CD4-positive, alpha-beta T cell (primary cell): ENCODE results near the gene PMAIP1. TPM values are rescaled to one million over a fixed set of nuclear protein-coding genes. Genes with fewer than 3 reads are reported as not detected.

ENCODE experiments used
- ATAC-seq: fragments of 200-7000 bp; cut with Tn5 transposase; one replicate; pipeline ENCODE4 v1.10.0; 2022; ENCODE audit warnings: mild to moderate bottlenecking; ENCODE audit not compliant: poor library complexity
- CTCF ChIA-PET: fragments of 350-600 bp; sonication (Branson Sonifier 250); formaldehyde crosslinking; loops from one replicate; lab custom pipeline; 2021; ENCODE audit warnings: antibody characterized with exemption, inconsistent platforms; lab: Charles Lee
- POLR2A ChIA-PET: fragments of 350-600 bp; sonication (Branson Sonifier 250); formaldehyde crosslinking; loops from one replicate; lab custom pipeline; 2021; ENCODE audit warnings: antibody characterized with exemption, inconsistent platforms; lab: Charles Lee
- DNase-seq, 14 experiments: peaks; one replicate each; pipeline ENCODE4 v3.0.0-alpha.2; 2013 to 2020; ENCODE audit warnings: mixed read lengths in 2 of 14
- H3K27ac ChIP-seq, 2 donors: one replicate each; pipeline versions ENCODE4 v1.5.1 to v1.7.0; 2013; ENCODE audit warnings: low read length in 2 of 2, low read depth in 1 of 2, mild to moderate bottlenecking in 1 of 2
- H3K27me3 ChIP-seq, 2 experiments: 1 replicate in 1 of 2; 2 replicates in 1 of 2; pipeline versions ENCODE4 v1.6.1 to v1.7.0; 2013; ENCODE audit warnings: low read length in 2 of 2, control low read depth in 1 of 2, mild to moderate bottlenecking in 1 of 2, moderate library complexity in 1 of 2; ENCODE audit not compliant: insufficient read depth in 2 of 2, control insufficient read depth in 1 of 2
- H3K36me3 ChIP-seq: one replicate; pipeline ENCODE4 v1.6.1; 2013; ENCODE audit warnings: low read length, control low read depth; ENCODE audit not compliant: insufficient read depth
- H3K4me1 ChIP-seq: one replicate; pipeline ENCODE4 v1.6.1; 2013; ENCODE audit warnings: low read length, control low read depth; ENCODE audit not compliant: insufficient read depth
- H3K4me3 ChIP-seq: one replicate; pipeline ENCODE4 v1.5.1; 2013; ENCODE audit warnings: mild to moderate bottlenecking, low read length, moderate library complexity
- H3K9me3 ChIP-seq, 2 experiments: 1 replicate in 1 of 2; 2 replicates in 1 of 2; pipeline versions ENCODE4 v1.6.1 to v1.7.0; 2013; ENCODE audit warnings: low read length in 2 of 2, mild to moderate bottlenecking in 2 of 2, control low read depth in 1 of 2, moderate library complexity in 1 of 2; ENCODE audit not compliant: control insufficient read depth in 1 of 2, insufficient read depth in 1 of 2
- H3K27ac Mint-ChIP-seq: one replicate; pipeline ENCODE4 v1.8.0; 2020; ENCODE audit warnings: mixed read lengths
- H3K27me3 Mint-ChIP-seq: one replicate; pipeline ENCODE4 v1.8.0; 2021; ENCODE audit warnings: mixed read lengths
- H3K36me3 Mint-ChIP-seq: one replicate; pipeline ENCODE4 v1.8.0; 2021; ENCODE audit warnings: low read depth, mixed read lengths
- H3K4me1 Mint-ChIP-seq: one replicate; pipeline ENCODE4 v1.8.0; 2021; ENCODE audit warnings: low read depth, mixed read lengths
- H3K4me3 Mint-ChIP-seq: one replicate; pipeline ENCODE4 v1.8.0; 2020; ENCODE audit warnings: mild to moderate bottlenecking, mixed read lengths
- H3K9me3 Mint-ChIP-seq: one replicate; pipeline ENCODE4 v1.8.0; 2020; ENCODE audit warnings: mixed read lengths
- intact Hi-C, 2 experiments: fragments of 100-400 bp; cut with DNase I in 1 of 2; cut with micrococcal nuclease in 1 of 2; formaldehyde crosslinking; loops; one replicate each; pipeline versions ENCODE4 v1.15.1 to v1.9.0; 2023 to 2025; cut with DNase I, micrococcal nuclease
- total RNA-seq, 174 experiments: library from RNA in 2 of 174; stranded (reverse) in 2 of 174; gene quantifications; one replicate each; pipeline ENCODE4 v1.2.3 and lab custom pipeline; 2021 to 2026
- TF ChIP-seq, protein P1 (sequence below): fragments of 200-600 bp; IDR thresholded peaks from one replicate; pipeline ENCODE4 v1.8.0; 2022; ENCODE audit warnings: antibody characterized with exemption, mild to moderate bottlenecking

Gene PMAIP1
- total RNA-seq, 2 experiments from 2014 or later = 100 to 101 TPM

- H3K27me3 Mint-ChIP-seq = no peaks in the 10 kb centered on the region
- H3K4me3 Mint-ChIP-seq = no peak overlapping the region
- ChIA-PET POLR2A (interaction anchor here (0.6 to 0.9 kb wide), 3 partner anchors 10 to 38 kb away, joined by 3 to 4 read pairs (median 3); no protein-coding TSS in a partner anchor), CTCF (no interaction called here)
- H3K27ac Mint-ChIP-seq = peak overlapping the region; percentile 72
- H3K9me3 Mint-ChIP-seq = no peaks in the 10 kb centered on the region
- peaks cover 63% of the 10 kb centered on the region for H3K4me1 Mint-ChIP-seq
- Histone ChIP-seq H3K9me3 (no peaks in the 10 kb centered on the region), H3K27me3 (no peaks in the 10 kb centered on the region), H3K4me3 (no peak overlapping the region), H3K27ac (no peak overlapping the region), H3K4me1 (peaks cover 31% of the 10 kb centered on the region), H3K36me3 (peaks cover 9% of the 10 kb centered on the region)
- intact Hi-C loops = loop anchor here in 1 of 2 experiments (10.0 kb wide), 1 partner anchor 551 kb away; the partner anchor contains the start of gene LMAN1
- peaks cover 12% of the 10 kb centered on the region for H3K36me3 Mint-ChIP-seq
- TF ChIP-seq, protein P1, sequence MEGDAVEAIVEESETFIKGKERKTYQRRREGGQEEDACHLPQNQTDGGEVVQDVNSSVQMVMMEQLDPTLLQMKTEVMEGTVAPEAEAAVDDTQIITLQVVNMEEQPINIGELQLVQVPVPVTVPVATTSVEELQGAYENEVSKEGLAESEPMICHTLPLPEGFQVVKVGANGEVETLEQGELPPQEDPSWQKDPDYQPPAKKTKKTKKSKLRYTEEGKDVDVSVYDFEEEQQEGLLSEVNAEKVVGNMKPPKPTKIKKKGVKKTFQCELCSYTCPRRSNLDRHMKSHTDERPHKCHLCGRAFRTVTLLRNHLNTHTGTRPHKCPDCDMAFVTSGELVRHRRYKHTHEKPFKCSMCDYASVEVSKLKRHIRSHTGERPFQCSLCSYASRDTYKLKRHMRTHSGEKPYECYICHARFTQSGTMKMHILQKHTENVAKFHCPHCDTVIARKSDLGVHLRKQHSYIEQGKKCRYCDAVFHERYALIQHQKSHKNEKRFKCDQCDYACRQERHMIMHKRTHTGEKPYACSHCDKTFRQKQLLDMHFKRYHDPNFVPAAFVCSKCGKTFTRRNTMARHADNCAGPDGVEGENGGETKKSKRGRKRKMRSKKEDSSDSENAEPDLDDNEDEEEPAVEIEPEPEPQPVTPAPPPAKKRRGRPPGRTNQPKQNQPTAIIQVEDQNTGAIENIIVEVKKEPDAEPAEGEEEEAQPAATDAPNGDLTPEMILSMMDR = no peak
- no peak for ATAC-seq
- DNase-seq = no peak
Observed at GRCh38 chr18:59905686-59906091, 5.9 kb downstream of the PMAIP1 start.

- TF ChIP-seq, protein P1 = no peak
- Mint-ChIP-seq H3K4me3 (no peak overlapping the region), H3K27me3 (no peaks in the 10 kb centered on the region), H3K9me3 (no peaks in the 10 kb centered on the region), H3K4me1 (peaks cover 58% of the 10 kb centered on the region), H3K36me3 (peaks cover 7% of the 10 kb centered on the region), H3K27ac (peak overlapping the region; percentile 25)
- Histone ChIP-seq H3K27me3 (no peaks in the 10 kb centered on the region), H3K9me3 (no peaks in the 10 kb centered on the region), H3K36me3 (peaks cover 9% of the 10 kb centered on the region), H3K4me1 (peaks cover 27% of the 10 kb centered on the region), H3K27ac (no peak overlapping the region), H3K4me3 (no peak overlapping the region)
- intact Hi-C loops = loop anchor here in 1 of 2 experiments (10.0 kb wide), 1 partner anchor 551 kb away; the partner anchor contains the start of gene LMAN1
- DNase-seq (no peak), ATAC-seq (no peak)
- ChIA-PET POLR2A (interaction anchor here (0.8 kb wide), 1 partner anchor 23 kb away, joined by 4 read pairs; no protein-coding TSS in a partner anchor), CTCF (no interaction called here)
Observed at GRCh38 chr18:59906203-59906602, 6.4 kb downstream of the PMAIP1 start.

DNA sequence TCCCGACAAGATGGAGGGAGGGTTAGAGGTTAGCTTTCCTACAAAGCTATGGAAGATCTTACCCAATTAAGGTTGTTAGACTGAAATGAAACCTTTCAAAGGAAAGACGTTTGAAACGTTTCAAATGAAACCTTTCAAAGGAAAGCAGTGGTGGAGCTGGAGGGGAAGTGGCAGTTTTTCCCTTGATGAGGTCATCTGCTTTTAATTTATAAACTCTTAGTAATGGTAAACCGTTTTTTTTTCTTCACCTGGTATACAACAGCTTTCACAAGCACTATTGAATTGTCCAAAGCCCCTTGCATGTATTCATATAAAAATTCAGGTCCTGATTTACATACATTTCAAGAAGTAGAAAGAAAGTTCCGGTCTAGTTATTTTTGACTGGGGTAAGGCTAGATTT lies 7.4 kb downstream of the PMAIP1 start:
- H3K36me3 Mint-ChIP-seq = peaks cover 6% of the 10 kb centered on the region
- H3K27me3 Mint-ChIP-seq = no peaks in the 10 kb centered on the region
- peaks cover 9% of the 10 kb centered on the region for H3K36me3 ChIP-seq
- ATAC-seq = no peak
- peak in 3 of 14 experiments; percentile 26 to 33 (median 29) for DNase-seq
- no peak overlapping the region for H3K27ac ChIP-seq
- no peaks in the 10 kb centered on the region for H3K9me3 Mint-ChIP-seq
- peaks cover 27% of the 10 kb centered on the region for H3K4me1 ChIP-seq
- no peaks in the 10 kb centered on the region for H3K27me3 ChIP-seq
- intact Hi-C loops = loop anchor here in 1 of 2 experiments (10.0 kb wide), 1 partner anchor 552 kb away; the partner anchor contains the start of gene LMAN1
- no peak overlapping the region for H3K4me3 Mint-ChIP-seq
- CTCF ChIA-PET = no interaction called here
- POLR2A ChIA-PET = no interaction called here
- H3K4me1 Mint-ChIP-seq = peaks cover 49% of the 10 kb centered on the region
- TF ChIP-seq, protein P1 = no peak
- H3K4me3 ChIP-seq = no peak overlapping the region
- no peaks in the 10 kb centered on the region for H3K9me3 ChIP-seq
- peak overlapping the region; percentile 25 for H3K27ac Mint-ChIP-seq
